Eye (tissue), 1 donor: ENCODE data around the gene RET.

Source experiments
- DNase-seq: peaks from one replicate; pipeline ENCODE4 v3.0.0-alpha.2; 2015

Gene RET

DNA sequence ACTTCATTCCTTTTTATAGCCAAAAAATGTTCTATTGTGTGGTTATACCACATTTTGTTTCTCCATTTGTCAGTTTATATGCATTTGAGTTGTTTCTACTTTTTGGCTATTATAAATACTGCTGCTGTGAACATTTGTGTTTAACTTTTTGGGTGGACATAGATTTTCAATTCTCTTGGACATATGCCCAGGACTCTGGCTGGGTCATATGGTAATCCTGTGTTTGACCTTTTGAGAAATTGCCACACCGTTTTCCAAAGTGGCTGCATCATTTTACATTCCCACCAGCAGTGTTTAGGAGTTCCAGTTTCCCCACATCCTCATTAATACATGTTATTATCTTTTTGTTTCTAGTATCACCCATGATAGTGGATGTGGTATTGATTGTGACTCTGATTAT lies 100.7 kb downstream of the RET start:
- DNase-seq: no peak
